Suprapubic skin (tissue), 4 donors: ENCODE results near the gene KIAA1217. TPM values are rescaled to one million over a fixed set of nuclear protein-coding genes. Genes with fewer than 3 reads are reported as not detected.

Experiments
- DNase-seq, 2 donors: peaks; one replicate each; pipeline ENCODE4 v3.0.0-alpha.2; 2019; ENCODE audit warnings: low spot score in 2 of 2
- H3K27ac ChIP-seq: fragments of 200-600 bp; sonication (generic); one replicate; pipeline ENCODE4 v1.5.1; 2019
- H3K27me3 ChIP-seq: fragments of 200-600 bp; sonication (generic); one replicate; pipeline ENCODE4 v1.5.1; 2019
- H3K36me3 ChIP-seq: fragments of 200-600 bp; sonication (generic); one replicate; pipeline ENCODE4 v1.5.1; 2019
- H3K4me1 ChIP-seq: fragments of 200-600 bp; sonication (generic); one replicate; pipeline ENCODE4 v1.5.1; 2019
- H3K4me3 ChIP-seq: fragments of 200-600 bp; sonication (generic); one replicate; pipeline ENCODE4 v1.5.1; 2019; ENCODE audit warnings: mild to moderate bottlenecking
- H3K9me3 ChIP-seq: fragments of 200-600 bp; sonication (generic); one replicate; pipeline ENCODE4 v1.5.1; 2019
- EP300 ChIP-seq: sonication (generic); formaldehyde crosslinking; IDR thresholded peaks from one replicate; pipeline ENCODE4 v1.6.1; 2017; ENCODE audit warnings: antibody characterized with exemption
- POLR2A ChIP-seq, 2 donors: fragments of 450-650 bp; IDR thresholded peaks; one replicate each; pipeline ENCODE4 v1.6.1; 2017; ENCODE audit warnings: antibody characterized with exemption in 2 of 2, mild to moderate bottlenecking in 2 of 2, moderate library complexity in 2 of 2
- POLR2AphosphoS5 ChIP-seq, 3 donors: sonication (generic); formaldehyde crosslinking; IDR thresholded peaks; one replicate each; pipeline ENCODE4 v1.6.1; 2017; ENCODE audit warnings: antibody characterized with exemption in 3 of 3
- WGBS: methylation state at CpG from one replicate; pipeline ENCODE4 v1.1.5; 2018; 5-methylcytosine and 5-hydroxymethylcytosine counted together
- total RNA-seq, 4 donors: library from RNA; depleted of rRNA; stranded (reverse); fragments of >200 nt; gene quantifications; one replicate each; pipeline ENCODE4 v1.1.0, GENCODE V29; 2016
- TF ChIP-seq, protein P1 (sequence below), 2 donors: fragments of 200-600 bp in 1 of 2; fragments of 450-650 bp in 1 of 2; sonication (generic) in 1 of 2; IDR thresholded peaks; one replicate each; pipeline ENCODE4 v1.5.1; 2016 to 2019; ENCODE audit warnings: antibody characterized with exemption in 2 of 2, mild to moderate bottlenecking in 1 of 2, moderate library complexity in 1 of 2

Gene KIAA1217
- total RNA-seq, 4 donors from 2014 or later = 59.2 to 109 (median 72.1) TPM

DNA sequence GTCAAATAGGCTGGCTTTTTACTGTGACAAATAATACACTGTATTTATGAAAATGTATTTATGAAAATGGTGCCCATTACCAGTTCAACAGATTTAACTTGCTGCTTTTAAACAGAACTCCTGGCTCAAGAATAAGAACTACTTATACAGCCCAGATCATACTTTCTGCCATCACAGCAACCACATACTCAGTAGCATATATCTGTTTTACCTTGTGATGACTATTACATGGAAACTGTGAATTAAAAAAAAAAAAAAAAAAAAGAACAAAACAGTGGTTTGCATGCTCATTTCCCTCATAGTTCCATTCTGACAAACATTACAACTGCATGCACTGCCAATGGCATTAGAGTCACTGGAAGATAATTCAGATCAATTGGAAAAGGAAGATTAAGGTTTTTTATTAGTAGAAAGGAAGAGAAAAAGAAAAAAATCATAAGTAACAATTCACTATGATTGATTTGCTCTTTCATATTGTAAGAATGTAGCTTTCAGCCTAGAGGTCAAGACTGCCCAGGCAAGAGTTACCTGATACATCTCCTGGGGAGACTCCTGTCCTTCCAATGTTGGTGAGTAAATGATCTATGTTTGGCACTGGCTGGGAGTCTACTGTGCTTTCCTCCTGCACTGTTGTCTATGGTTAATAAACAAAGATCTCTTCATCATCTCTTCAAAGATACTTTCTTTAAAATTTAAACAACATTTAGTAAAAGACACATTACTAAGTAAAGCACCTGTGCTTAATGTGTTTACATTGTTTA is 381.9 kb downstream of the KIAA1217 start:
- TF ChIP-seq EP300 = no peak
- no peak for TF ChIP-seq POLR2AphosphoS5 (IDR thresholded peaks at IDR 0.05)
- TF ChIP-seq POLR2A (IDR thresholded peaks at IDR 0.05) = no peak
- TF ChIP-seq, protein P1, sequence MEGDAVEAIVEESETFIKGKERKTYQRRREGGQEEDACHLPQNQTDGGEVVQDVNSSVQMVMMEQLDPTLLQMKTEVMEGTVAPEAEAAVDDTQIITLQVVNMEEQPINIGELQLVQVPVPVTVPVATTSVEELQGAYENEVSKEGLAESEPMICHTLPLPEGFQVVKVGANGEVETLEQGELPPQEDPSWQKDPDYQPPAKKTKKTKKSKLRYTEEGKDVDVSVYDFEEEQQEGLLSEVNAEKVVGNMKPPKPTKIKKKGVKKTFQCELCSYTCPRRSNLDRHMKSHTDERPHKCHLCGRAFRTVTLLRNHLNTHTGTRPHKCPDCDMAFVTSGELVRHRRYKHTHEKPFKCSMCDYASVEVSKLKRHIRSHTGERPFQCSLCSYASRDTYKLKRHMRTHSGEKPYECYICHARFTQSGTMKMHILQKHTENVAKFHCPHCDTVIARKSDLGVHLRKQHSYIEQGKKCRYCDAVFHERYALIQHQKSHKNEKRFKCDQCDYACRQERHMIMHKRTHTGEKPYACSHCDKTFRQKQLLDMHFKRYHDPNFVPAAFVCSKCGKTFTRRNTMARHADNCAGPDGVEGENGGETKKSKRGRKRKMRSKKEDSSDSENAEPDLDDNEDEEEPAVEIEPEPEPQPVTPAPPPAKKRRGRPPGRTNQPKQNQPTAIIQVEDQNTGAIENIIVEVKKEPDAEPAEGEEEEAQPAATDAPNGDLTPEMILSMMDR (IDR thresholded peaks at IDR 0.05) = no peak
- Histone ChIP-seq H3K27me3 (no peaks in the 10 kb centered on the region), H3K9me3 (no peaks in the 10 kb centered on the region), H3K4me1 (no peaks in the 10 kb centered on the region), H3K4me3 (no peak overlapping the region), H3K27ac (no peak overlapping the region), H3K36me3 (peaks cover 94% of the 10 kb centered on the region)
- no peak for DNase-seq

DNA sequence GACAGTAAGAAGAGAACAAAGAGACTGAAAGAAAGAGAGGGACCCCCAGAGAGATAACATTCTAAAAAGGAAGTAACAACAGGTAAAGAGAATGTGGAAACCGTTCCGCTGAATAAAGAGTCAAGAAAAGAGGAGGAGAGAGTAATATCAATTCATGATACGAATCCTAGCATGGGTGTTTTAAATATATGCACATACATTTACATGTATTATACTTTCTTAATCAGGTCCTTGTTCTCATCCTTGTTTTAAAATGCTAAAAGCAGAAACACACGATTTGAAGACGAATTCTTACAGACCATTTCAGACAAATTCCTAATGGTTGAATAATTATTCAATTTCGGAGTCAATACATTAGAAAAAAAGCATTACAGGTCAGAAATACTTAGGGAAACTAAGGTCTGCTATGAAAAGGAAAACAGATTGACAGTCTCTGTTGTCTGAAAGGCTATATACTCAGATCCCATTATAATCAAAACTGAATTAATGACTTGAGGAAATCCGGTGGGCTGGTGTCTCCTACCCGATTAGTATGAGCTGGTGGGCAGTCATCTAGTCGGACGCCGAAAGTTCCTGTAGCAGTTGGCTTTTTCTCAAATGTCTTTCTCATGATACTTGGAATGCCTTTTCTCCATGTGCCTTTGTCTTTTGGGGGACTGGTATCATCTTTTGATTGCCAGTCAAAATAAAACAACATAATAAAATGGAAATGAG is 387.4 kb downstream of the KIAA1217 start:
- no peaks in the 10 kb centered on the region for H3K4me1 ChIP-seq
- no peaks in the 10 kb centered on the region for H3K27me3 ChIP-seq
- no peak overlapping the region for H3K27ac ChIP-seq
- peaks cover 94% of the 10 kb centered on the region for H3K36me3 ChIP-seq
- WGBS = 94% methylated on average over 11 of the region's 11 CpGs
- no peak overlapping the region for H3K4me3 ChIP-seq
- DNase-seq = no peak
- H3K9me3 ChIP-seq = no peaks in the 10 kb centered on the region
- no peak for TF ChIP-seq POLR2AphosphoS5 (IDR thresholded peaks at IDR 0.05)
- TF ChIP-seq POLR2A (IDR thresholded peaks at IDR 0.05) = no peak
- TF ChIP-seq, protein P1 (IDR thresholded peaks at IDR 0.05) = no peak
- no peak for TF ChIP-seq EP300

DNA sequence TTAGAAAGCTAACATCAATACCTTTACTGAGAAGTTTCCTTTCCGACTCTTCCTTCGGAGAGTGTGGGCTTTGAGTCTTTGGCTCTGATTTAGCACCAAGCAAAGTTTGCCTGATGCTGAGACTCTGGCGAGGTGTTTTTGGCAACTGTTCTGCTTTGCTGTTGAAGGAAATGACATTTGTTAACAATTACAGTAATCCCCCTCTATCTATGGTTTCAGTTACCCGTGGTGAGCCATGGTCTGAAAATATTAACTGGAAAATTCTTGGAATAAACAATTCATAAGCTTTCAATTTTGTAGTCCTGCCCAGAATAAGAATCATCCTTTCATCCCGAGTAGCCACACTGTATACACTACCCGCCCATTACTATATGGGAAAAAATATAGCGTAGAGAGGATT is 388.5 kb downstream of the KIAA1217 start:
- DNase-seq = no peak
- Histone ChIP-seq H3K4me1 (no peaks in the 10 kb centered on the region), H3K36me3 (peaks cover 93% of the 10 kb centered on the region), H3K4me3 (no peak overlapping the region), H3K27ac (no peak overlapping the region), H3K9me3 (no peaks in the 10 kb centered on the region), H3K27me3 (no peaks in the 10 kb centered on the region)
- TF ChIP-seq EP300 = no peak
- no peak for TF ChIP-seq POLR2A (IDR thresholded peaks at IDR 0.05)
- TF ChIP-seq POLR2AphosphoS5 (IDR thresholded peaks at IDR 0.05) = no peak
- TF ChIP-seq, protein P1 (IDR thresholded peaks at IDR 0.05) = no peak
- 86% methylated on average over 7 of the region's 7 CpGs for WGBS
